Anterior cingulate cortex (tissue), 58 donors: ENCODE results near the gene AOPEP.

ENCODE experiments used
- DNase-seq, 58 donors: peaks; one replicate each; lab custom pipeline; 2025; lab: John Stamatoyannopoulos, UW

AOPEP gene

DNA sequence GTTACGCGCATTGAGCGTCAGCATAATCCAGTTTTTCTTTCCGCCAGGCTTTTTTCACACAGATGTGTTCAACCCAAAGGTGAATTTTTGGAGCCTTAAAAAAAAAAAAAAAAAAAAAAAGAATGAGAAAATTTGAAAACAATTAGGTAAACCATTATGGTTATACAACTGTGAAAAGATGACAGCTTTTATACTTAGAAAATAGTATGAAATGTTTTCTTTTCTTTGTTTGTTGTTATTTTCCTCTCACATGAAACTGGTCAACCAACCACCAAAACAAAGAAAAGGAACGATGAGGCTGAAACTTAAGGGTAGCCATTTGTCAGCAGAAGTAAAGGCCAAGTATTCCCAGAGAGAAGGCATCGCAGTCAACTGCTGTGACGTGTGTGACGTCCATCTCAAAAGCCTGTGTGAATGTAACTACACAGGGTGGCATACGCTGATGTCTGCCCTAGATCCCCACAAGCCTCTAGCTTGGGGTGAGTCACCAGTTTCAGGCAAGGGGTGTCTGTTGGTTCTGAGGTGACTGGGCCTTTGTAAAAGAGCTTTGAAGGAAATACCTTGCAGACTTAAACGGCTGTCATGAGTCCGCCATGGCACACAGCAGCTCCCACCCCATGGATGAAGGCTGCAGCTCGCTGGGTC, 182.9 kb downstream of the AOPEP start:
- DNase-seq, result no peak

DNA sequence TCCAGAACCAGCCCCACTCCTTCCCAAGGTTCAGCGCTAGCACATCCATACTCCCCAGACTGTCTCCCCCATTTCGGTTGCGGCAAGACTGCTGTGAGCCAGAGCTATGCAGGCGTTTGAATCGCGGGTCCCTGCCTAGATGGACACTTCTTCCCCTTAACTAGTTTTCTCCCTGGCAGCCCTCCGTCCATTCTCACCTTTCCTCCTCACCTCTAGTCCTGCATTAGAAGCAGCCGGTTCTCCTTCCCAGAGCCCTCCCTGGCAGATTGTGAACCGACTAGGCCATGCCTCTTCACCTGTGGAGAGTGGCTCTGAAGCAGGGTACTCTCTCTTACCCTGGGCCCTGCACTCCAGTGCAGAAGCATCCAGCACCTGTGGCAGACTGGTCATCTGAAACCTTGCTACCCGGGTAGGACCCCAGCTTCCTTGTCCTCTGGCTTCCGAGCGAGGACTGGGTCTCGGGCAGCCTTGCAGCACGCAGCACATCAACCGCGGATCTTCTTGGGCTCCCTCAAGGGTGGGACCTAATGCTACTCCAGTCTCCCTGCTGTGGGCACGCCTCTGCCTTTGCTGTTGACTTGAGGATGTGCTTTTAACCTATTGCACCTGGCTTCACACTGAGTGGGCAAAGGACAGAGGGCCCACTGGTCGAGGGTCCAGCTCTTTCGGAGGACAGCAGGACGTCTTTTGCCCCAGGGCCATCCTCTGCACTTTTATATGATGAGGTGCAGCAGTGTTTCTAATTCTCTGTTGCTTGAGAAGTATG, 183.6 kb downstream of the AOPEP start:
- no peak for DNase-seq

GRCh38 chr9:94911211-94911610, 184.7 kb downstream of the AOPEP start:
- peak in 11 of 58 donors; percentile 16 to 77 (median 38) for DNase-seq

DNA sequence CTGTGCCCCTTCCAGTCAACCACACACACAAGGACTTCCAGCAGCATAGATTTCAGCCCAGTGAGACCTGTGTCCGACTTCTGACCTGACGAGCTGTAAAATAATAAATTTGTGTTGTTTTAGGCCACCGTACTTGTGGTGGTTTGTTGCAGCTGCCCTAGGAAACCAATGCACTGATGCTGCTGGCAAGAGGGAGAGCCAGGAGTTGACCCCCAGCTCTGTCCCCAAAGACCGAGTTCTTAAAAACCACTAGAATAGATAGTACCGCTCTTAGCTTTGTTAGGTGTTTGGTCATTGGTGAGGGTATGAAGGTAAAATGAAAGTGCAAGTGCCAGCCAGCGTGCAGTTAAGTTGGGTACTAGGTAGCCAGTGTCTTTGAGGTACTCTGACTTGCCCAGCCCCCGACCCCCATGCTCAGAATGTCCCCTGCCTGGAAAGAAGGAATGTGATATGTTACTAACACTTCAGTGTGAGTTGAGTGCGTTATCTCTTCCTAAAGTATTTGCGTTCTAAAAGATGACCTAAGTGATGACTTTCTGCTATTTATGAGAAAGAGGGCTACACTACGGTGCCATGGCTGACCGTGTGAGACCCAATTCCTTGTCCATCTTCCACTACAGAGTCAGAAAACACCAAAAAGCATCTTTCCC, 185.6 kb downstream of the AOPEP start:
- no peak for DNase-seq

DNA sequence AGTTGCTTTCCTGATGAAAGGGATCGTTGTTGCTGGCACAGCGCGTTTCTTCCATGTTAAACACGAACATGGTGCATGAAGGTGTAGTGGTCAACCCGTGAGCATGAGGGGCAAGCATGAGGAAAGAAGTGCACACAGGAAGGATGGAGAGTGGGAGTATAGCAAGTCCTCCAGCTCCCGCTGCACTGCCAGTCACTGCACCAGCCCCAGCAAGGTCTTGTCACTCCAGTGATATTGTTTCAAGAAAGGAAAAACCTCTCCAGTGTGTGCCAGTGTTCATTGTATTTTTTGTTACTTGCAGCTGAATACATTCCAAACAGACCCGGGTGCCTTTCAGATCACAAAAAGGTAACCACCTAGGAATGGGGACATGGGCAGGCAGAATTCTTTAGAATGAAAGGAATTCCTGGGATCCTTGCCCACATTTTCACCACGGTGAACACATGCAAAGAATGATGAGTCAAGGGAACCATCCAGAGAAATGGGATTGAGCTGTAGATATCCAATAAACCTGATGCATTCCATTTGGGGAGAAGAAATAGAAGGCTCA, 186.3 kb downstream of the AOPEP start:
- DNase-seq, result no peak

- DNase-seq, result peak in 1 of 58 donors; percentile 66
Measured at GRCh38 chr9:94913550-94913949, 187.1 kb downstream of the AOPEP start.

- DNase-seq, result no peak
Measured at GRCh38 chr9:94915476-94916450, 189.3 kb downstream of the AOPEP start.

GRCh38 chr9:94916956-94917355, 190.5 kb downstream of the AOPEP start:
- DNase-seq, result no peak

- DNase-seq, result no peak
Measured at GRCh38 chr9:94918038-94918753, 191.7 kb downstream of the AOPEP start.

- no peak for DNase-seq
Measured at GRCh38 chr9:94919376-94920098, 193.0 kb downstream of the AOPEP start.

GRCh38 chr9:94920420-94921091, 194.1 kb downstream of the AOPEP start:
- DNase-seq, result peak in 9 of 58 donors; percentile 14 to 50 (median 20)

GRCh38 chr9:94921092-94921471, 194.6 kb downstream of the AOPEP start:
- DNase-seq, result peak in 2 of 58 donors; percentile 15 to 28

GRCh38 chr9:94921656-94922055, 195.2 kb downstream of the AOPEP start:
- no peak for DNase-seq

DNA sequence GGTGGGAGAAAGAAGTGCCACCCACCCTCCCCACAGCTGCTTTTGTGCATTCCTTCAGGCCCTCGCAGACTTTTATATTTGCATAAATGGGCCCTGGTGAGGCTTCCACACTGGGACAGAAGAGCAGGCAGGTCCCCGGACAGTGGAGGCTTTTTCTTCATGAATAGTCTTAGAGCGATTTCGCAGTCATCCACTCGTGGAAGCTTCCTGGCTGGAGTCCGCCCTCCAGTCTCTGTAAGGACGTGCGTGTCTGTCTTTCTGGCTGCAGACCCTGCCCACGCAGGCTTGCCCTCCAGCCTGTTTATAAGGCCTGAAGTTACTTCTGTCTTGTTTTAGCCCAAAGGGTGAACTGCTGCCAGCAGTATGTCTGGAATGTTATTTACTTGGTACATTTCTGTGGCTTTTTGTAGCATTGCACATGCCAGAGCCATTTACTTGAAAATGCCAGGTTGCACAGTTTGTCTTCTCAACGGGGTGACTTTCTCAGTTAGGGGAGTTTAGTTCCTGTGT, 195.7 kb downstream of the AOPEP start:
- peak in 10 of 58 donors; percentile 19 to 55 (median 30) for DNase-seq

DNA sequence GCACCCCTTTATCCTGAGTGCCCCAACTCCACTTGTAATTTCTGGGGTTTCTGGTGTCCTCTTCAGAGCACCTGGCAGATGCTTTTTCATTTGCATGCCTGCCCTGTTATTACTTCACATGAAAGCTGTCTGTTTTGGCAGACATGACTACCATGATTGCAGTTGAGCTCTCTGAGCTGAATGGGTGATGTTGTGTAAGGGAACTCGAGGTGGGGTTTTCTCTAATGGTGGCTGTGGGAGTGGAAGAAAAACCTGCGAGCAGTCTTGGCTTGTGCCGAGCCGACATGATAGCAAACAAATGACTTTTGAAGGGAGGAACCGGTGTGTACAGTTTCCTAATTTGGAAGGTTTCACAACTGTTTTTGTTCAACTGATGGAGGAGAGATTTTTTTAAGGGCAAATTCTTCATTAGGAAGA, 196.2 kb downstream of the AOPEP start:
- DNase-seq, result peak in 1 of 58 donors; percentile 29

DNA sequence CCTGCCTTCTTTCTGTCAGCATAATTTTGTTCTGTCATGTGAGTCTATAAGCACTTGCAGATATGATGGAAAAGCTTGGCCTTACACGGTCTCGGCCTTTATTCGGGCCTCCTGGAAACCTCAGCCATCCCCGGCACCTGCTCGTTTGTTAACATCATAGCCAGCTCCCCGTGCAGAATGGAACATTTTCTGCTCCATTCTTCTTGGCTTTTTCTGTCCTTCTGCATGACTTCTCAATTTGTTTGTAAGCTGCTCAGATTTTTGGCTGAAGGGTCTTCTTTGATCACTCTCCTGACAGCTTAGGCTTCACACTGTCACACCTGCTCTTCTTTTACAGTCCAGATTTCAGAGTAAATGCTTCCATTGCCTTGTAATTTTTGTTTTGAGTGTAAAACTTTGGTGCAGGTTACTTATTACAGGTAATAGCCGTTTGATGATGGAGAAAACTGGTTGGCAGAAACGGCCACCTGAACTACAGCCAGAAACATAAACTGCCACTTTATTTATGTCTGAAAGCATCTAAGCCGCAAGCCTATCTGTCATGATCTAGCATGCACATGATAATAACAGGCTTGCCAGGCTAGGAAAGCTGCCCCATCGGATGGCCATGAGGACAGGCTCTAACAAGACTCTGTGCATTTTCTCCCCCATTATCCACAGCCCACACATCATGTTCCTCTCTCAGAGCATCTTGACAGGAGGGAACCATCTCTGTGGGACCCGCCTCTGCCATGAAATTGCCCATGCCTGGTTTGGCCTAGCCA, 197.0 kb downstream of the AOPEP start:
- no peak for DNase-seq
